Measurements from ENCODE around the gene SOX18.

- no peak for TF ChIP-seq CTCF (conservative IDR thresholded peaks at IDR 0.05 in 1 of 2, IDR thresholded peaks at IDR 0.05 in 1 of 2; ENCODE audit: extremely low read depth in 1 of 2, insufficient read depth in 1 of 2, low read depth in 1 of 2, low read length in 2 of 2)
- no peak for TF ChIP-seq EZH2 (IDR thresholded peaks at IDR 0.05; ENCODE audit: borderline replicate concordance, low read length)
These were observed 23.1 kb upstream of the SOX18 start for GRCh38 chr20:64072498-64073063.
